Measurements from ENCODE around the gene PPP1R9B.

PPP1R9B gene, protein sequence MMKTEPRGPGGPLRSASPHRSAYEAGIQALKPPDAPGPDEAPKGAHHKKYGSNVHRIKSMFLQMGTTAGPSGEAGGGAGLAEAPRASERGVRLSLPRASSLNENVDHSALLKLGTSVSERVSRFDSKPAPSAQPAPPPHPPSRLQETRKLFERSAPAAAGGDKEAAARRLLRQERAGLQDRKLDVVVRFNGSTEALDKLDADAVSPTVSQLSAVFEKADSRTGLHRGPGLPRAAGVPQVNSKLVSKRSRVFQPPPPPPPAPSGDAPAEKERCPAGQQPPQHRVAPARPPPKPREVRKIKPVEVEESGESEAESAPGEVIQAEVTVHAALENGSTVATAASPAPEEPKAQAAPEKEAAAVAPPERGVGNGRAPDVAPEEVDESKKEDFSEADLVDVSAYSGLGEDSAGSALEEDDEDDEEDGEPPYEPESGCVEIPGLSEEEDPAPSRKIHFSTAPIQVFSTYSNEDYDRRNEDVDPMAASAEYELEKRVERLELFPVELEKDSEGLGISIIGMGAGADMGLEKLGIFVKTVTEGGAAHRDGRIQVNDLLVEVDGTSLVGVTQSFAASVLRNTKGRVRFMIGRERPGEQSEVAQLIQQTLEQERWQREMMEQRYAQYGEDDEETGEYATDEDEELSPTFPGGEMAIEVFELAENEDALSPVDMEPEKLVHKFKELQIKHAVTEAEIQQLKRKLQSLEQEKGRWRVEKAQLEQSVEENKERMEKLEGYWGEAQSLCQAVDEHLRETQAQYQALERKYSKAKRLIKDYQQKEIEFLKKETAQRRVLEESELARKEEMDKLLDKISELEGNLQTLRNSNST

GRCh38 chr17:50150354-50151040 is at the start of gene PPP1R9B:
PPP1R9B (minus strand) TSS chr17:50150677; CDS start chr17:50150513, 164 bp downstream.
- no peak for DNase-seq

- DNase-seq, result peak; percentile 44
These were observed 49.5 kb upstream of the PPP1R9B start for GRCh38 chr17:50199803-50200456.

DNA sequence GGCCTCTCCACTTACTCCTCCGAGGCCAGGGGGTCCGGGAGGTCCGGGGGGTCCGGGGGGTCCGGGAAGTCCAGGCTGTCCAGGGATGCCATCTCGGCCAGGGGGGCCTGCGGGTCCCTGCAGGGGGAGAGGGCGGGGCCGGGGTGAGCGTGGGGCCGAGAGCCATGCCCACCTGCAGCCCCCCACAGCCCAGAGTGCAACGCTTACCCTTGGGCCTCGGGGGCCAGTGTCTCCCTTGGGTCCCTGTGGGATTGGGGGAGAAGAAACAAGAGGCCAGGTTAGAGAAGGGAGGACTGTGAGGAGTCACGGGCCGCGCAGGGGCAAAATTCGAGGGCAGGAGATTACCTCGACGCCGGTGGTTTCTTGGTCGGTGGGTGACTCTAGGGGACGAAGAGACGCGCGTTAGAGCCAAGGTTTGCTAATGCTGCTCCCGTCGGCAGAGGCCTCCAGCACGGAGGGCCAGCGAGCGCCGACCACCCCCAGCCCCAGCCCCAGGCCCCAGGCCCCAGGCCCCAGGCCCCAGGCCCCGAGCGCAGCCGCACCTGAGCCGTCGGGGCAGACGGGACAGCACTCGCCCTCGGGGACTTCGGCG is 48.8 kb upstream of the PPP1R9B start:
- DNase-seq, result no peak

DNA sequence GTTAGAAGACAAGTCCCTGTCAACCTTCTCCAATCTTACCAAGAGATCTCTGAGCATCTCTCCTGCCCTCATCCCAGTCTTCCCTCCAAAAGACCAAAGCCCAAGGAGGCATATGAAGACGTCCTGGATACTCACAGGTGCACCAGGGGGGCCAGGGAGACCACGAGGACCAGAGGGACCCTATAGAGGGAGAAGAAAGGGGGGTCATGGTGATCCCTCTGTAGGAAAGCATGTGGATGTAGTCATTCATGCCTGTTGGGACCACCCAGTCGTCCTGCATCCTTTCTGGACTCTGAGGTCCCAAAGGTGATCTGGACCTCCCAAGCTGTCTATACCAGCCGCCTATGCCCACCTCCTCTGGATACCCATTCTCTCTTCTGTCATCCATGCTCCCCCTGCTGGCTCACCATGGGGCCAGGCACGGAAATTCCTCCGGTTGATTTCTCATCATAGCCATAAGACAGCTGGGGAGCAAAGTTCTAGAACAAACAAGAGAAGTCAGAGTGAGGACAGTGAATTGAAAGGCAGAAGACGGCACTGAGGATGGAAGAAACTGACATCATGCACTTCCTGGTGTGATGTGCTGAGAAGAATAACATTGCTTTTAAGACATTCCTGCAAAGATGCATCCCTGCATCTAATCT is 47.7 kb upstream of the PPP1R9B start:
- peak; percentile 52 for DNase-seq

DNA sequence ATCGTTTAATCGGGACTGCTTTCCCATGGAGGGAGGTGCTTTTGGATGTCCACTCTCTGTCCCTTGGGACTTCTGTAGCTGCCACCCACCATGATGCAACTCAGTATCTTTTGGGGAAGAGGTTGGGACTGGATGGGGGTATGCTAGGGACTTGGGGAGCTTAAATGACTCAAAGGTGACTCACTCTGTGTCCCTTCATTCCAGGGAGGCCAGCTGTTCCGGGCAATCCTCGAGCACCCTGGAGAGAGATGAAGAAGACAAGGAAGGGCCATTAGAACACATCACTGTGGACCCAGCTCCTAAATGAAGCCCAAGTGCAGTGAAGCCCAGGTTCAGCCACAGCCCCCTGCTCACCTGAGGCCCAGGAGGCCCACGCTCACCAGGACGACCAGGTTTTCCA is 46.3 kb upstream of the PPP1R9B start:
- DNase-seq, result no peak

DNA sequence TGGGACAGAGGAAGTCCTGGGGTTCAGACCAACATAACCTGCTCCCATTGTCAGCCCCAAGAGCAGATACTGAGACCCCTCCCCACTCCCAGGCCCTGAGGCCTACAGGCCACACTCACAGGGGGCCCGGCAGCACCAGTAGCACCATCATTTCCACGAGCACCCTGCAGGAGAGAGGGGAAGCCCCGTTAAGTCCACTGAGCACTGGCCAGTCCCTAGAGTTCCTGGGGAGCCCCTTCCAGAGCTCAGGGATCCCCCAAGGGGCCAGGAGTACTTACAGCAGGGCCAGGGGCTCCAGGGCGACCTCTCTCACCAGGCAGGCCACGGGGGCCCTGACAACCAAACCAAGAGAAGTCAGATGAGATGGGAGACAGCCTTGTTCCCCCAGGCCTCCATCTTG is 45.6 kb upstream of the PPP1R9B start:
- DNase-seq, result no peak

GRCh38 chr17:50194934-50195865 is 44.7 kb upstream of the PPP1R9B start:
- no peak for DNase-seq

DNA sequence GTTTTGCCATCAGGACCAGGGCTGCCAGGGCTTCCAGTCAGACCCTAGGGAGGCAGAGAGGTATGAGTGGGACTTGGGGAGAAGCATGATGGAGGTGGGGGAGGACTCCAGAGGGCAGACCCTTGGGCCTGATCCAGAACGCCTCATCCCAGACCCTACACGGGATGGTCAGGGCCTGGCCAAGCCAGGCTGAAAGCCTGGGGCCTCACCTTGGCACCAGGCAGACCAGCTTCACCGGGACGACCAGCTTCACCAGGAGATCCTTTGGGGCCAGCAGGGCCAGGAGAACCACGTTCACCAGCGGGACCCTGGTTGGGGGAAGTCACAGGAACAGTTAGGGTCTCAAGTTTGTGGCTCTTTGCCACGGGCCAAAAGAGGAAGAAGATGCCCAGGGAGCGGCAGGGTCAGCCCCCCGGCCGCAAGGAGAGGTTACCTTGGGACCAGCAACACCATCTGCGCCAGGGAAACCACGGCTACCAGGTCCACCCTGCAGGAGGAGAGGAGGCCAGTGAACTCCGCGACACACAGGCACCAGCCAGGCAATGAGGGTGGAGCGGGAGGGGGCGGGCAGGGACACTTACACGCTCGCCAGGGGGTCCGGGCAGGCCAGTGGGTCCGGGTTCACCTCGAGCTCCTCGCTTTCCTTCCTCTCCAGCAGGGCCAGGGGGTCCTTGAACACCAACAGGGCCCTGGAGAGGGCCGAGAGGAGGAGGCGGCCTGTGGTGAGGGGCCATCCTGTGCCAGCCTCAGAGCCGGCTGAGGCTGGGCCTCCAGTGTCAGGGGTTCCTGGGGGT is 43.9 kb upstream of the PPP1R9B start:
- DNase-seq, result no peak

DNA sequence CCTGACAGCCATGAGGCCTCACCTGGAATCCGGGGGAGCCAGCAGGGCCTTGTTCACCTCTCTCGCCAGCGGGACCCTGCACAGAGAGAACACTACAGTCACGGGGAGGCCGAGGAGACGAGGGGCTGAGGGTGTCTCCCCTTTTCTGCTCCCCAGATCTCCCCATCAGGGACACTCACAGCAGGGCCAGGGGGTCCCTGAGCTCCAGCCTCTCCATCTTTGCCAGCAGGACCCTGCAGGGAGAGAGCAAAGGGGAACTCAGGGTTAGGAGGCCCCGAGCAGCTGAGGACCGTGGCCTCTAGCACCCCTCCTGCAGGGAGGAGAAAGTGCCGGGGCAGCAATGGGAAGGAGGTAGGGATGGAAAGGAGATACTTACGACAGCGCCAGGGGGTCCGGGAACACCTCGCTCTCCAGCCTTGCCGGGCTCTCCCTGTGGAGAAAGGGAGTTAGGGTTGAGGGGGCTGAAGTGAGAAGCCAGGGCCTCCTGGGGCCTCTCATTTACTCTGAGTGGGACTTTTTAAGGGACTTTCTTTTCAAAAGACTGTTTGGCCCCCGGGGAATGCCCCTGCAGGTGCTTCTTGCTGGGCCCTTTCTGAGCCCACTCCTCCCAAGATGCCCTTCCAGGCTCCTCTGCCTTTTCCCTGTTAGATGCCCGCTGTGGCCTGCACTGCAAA is 42.3 kb upstream of the PPP1R9B start:
- DNase-seq, result no peak

DNA sequence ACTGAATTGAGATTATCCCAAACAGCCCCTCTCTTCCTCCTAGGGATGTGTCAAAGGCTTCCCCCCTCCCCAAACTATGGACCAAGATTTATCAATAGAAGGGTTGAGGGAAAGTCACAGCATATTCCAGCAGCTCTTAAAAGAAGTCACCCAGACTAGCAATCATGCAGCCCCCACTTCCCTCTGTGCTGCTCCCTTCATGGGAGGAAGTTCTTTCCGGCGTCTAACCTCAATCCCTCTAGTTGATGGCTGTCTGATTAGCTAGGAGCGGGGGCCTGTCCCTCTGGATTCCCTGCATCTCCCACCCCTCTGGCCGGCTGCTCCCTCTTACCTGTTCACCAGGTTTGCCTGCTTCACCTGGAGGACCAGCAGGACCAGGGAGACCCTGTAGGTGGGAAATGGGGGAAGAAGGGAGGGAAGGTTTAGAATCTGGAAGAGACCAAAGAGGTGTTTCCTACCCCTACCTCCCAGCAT is 41.7 kb upstream of the PPP1R9B start:
- DNase-seq, result no peak

- DNase-seq, result no peak
These were observed 41.1 kb upstream of the PPP1R9B start for GRCh38 chr17:50191359-50192143.

- DNase-seq, result no peak
These were observed 40.3 kb upstream of the PPP1R9B start for GRCh38 chr17:50190603-50191358.

DNA sequence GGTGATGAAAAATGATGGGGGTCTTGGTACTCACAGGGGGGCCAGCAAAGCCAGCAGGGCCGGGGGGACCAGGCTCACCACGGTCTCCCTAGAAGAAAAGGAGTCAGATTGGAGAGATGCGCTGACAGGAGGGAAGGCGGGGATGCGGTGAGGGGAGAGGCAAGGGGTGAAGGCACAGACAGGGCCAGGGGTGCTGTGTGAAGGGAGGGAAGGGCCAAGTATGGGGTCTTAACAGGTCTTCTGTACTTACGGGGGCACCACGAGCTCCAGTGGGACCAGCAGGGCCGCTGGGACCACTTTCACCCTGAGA is 39.8 kb upstream of the PPP1R9B start:
- DNase-seq, result no peak

GRCh38 chr17:50189550-50190292 is 39.2 kb upstream of the PPP1R9B start:
- DNase-seq, result no peak

DNA sequence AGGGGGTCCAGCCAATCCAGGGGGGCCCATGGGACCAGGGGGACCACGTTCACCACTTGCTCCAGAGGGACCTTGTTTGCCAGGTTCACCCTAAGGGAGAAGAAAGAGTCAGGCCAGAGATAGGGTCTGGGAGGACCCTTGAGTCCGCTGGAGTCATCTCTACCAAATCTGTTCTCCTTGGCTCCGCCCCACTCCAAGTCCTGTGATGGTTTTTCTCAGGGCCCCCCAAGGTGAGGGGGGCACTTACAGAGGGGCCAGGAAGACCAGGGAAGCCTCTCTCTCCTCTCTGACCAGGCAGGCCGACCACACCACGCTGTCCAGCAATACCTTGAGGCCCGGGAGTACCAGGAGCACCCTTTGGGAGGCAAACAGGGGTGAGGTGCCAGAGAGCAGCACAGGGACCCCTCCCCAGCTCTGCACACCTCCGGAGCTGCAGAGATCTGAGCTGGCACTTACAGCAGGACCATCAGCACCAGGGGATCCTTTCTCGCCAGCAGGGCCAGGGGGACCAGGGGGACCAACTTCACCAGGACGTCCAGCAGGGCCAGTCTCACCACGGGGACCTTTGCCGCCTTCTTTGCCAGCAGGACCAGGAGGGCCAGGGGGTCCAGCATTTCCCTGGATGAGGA is 38.6 kb upstream of the PPP1R9B start:
- DNase-seq, result no peak

GRCh38 chr17:50188531-50188920 is 38.0 kb upstream of the PPP1R9B start:
- DNase-seq, result no peak

All from activated T-cell treated with anti-CD3 and anti-CD28 coated beads for 4 hours (primary cell).